Memory B cell (primary cell): ENCODE measurements around the gene HPGD.
"Not testable (repeated sequence)": the region's sequence is repeated elsewhere in the genome, so short reads cannot be mapped to it uniquely, and the experiment has no call there.

Experiments
- ATAC-seq: fragments of 150-1000 bp; cut with Tn5 transposase; 2 replicates; pipeline ENCODE4 v1.10.0; 2021; ENCODE audit warnings: low read depth, mild to moderate bottlenecking, moderate library complexity
- DNase-seq, 2 donors: peaks; one replicate each; pipeline ENCODE4 v3.0.0; 2022; ENCODE audit warnings: low spot score in 2 of 2
- H3K27ac Mint-ChIP-seq: one replicate; pipeline ENCODE4 v1.8.0; 2022; ENCODE audit warnings: mild to moderate bottlenecking, moderate library complexity, mixed read lengths
- H3K27me3 Mint-ChIP-seq: one replicate; pipeline ENCODE4 v1.8.0; 2022; ENCODE audit warnings: mixed read lengths
- H3K36me3 Mint-ChIP-seq: one replicate; pipeline ENCODE4 v1.8.0; 2022; ENCODE audit warnings: mild to moderate bottlenecking, mixed read lengths
- H3K4me1 Mint-ChIP-seq: one replicate; pipeline ENCODE4 v1.8.0; 2022; ENCODE audit warnings: mixed read lengths
- H3K4me3 Mint-ChIP-seq: one replicate; pipeline ENCODE4 v1.8.0; 2022; ENCODE audit warnings: mild to moderate bottlenecking, moderate library complexity, mixed read lengths
- H3K9me3 Mint-ChIP-seq: one replicate; pipeline ENCODE4 v1.8.0; 2022; ENCODE audit warnings: mixed read lengths

The HPGD gene

GRCh38 chr4:174516794-174517193 lies 5.5 kb downstream of the HPGD start:
- peaks cover under 1% of the 10 kb centered on the region for H3K4me1 Mint-ChIP-seq
- no peaks in the 10 kb centered on the region for H3K36me3 Mint-ChIP-seq
- peaks cover 2% of the 10 kb centered on the region for H3K27me3 Mint-ChIP-seq
- no peak overlapping the region for H3K4me3 Mint-ChIP-seq
- no peak overlapping the region for H3K27ac Mint-ChIP-seq
- peaks cover 2% of the 10 kb centered on the region for H3K9me3 Mint-ChIP-seq
- DNase-seq: no peak
- ATAC-seq: no peak

- peaks cover 2% of the 10 kb centered on the region for H3K27me3 Mint-ChIP-seq
- no peaks in the 10 kb centered on the region for H3K36me3 Mint-ChIP-seq
- ATAC-seq: no peak
- H3K4me3 Mint-ChIP-seq: no peak overlapping the region
- no peak for DNase-seq
- no peak overlapping the region for H3K27ac Mint-ChIP-seq
- no peaks in the 10 kb centered on the region for H3K4me1 Mint-ChIP-seq
- H3K9me3 Mint-ChIP-seq: peaks cover 2% of the 10 kb centered on the region
Measured at GRCh38 chr4:174516345-174516744, 5.9 kb downstream of the HPGD start.

GRCh38 chr4:174512745-174513144 lies 9.5 kb downstream of the HPGD start:
- Mint-ChIP-seq H3K9me3 (no peaks in the 10 kb centered on the region), H3K4me1 (no peaks in the 10 kb centered on the region), H3K4me3 (no peak overlapping the region), H3K36me3 (no peaks in the 10 kb centered on the region), H3K27ac (no peak overlapping the region), H3K27me3 (no peaks in the 10 kb centered on the region)
- DNase-seq (no peak), ATAC-seq (no peak)

GRCh38 chr4:174505892-174506291 lies 16.4 kb downstream of the HPGD start:
- Mint-ChIP-seq H3K4me3 (no peak overlapping the region), H3K9me3 (no peaks in the 10 kb centered on the region), H3K36me3 (no peaks in the 10 kb centered on the region), H3K27me3 (no peaks in the 10 kb centered on the region), H3K27ac (no peak overlapping the region), H3K4me1 (no peaks in the 10 kb centered on the region)
- ATAC-seq (no peak), DNase-seq (no peak)

- ATAC-seq: no peak
- H3K27me3 Mint-ChIP-seq: no peaks in the 10 kb centered on the region
- H3K27ac Mint-ChIP-seq: no peak overlapping the region
- no peaks in the 10 kb centered on the region for H3K9me3 Mint-ChIP-seq
- H3K4me3 Mint-ChIP-seq: no peak overlapping the region
- no peaks in the 10 kb centered on the region for H3K36me3 Mint-ChIP-seq
- no peak for DNase-seq
- H3K4me1 Mint-ChIP-seq: no peaks in the 10 kb centered on the region
Measured at GRCh38 chr4:174505007-174505406, 17.3 kb downstream of the HPGD start.

- no peaks in the 10 kb centered on the region for H3K27me3 Mint-ChIP-seq
- ATAC-seq (no peak), DNase-seq (no peak)
- H3K27ac Mint-ChIP-seq: no peak overlapping the region
- H3K9me3 Mint-ChIP-seq: no peaks in the 10 kb centered on the region
- no peak overlapping the region for H3K4me3 Mint-ChIP-seq
- no peaks in the 10 kb centered on the region for H3K36me3 Mint-ChIP-seq
- H3K4me1 Mint-ChIP-seq: no peaks in the 10 kb centered on the region
Measured at GRCh38 chr4:174503079-174503715, 19.1 kb downstream of the HPGD start.

GRCh38 chr4:174496631-174497432 lies 25.5 kb downstream of the HPGD start:
- ATAC-seq (no peak), DNase-seq (no peak)
- Mint-ChIP-seq H3K4me3 (no peak overlapping the region), H3K4me1 (no peaks in the 10 kb centered on the region), H3K36me3 (no peaks in the 10 kb centered on the region), H3K27ac (no peak overlapping the region), H3K9me3 (no peaks in the 10 kb centered on the region), H3K27me3 (no peaks in the 10 kb centered on the region)

- no peaks in the 10 kb centered on the region for H3K4me1 Mint-ChIP-seq
- ATAC-seq (no peak), DNase-seq (no peak)
- no peaks in the 10 kb centered on the region for H3K9me3 Mint-ChIP-seq
- H3K4me3 Mint-ChIP-seq: no peak overlapping the region
- H3K36me3 Mint-ChIP-seq: no peaks in the 10 kb centered on the region
- H3K27ac Mint-ChIP-seq: no peak overlapping the region
- H3K27me3 Mint-ChIP-seq: no peaks in the 10 kb centered on the region
Measured at GRCh38 chr4:174495626-174496025, 26.7 kb downstream of the HPGD start.

GRCh38 chr4:174494726-174495125 lies 27.6 kb downstream of the HPGD start:
- no peak overlapping the region for H3K27ac Mint-ChIP-seq
- H3K36me3 Mint-ChIP-seq: no peaks in the 10 kb centered on the region
- H3K4me1 Mint-ChIP-seq: no peaks in the 10 kb centered on the region
- DNase-seq (no peak), ATAC-seq (no peak)
- H3K9me3 Mint-ChIP-seq: no peaks in the 10 kb centered on the region
- no peak overlapping the region for H3K4me3 Mint-ChIP-seq
- no peaks in the 10 kb centered on the region for H3K27me3 Mint-ChIP-seq

GRCh38 chr4:174494146-174494545 lies 28.1 kb downstream of the HPGD start:
- Mint-ChIP-seq H3K4me3 (no peak overlapping the region), H3K27me3 (no peaks in the 10 kb centered on the region), H3K4me1 (no peaks in the 10 kb centered on the region), H3K27ac (no peak overlapping the region), H3K9me3 (no peaks in the 10 kb centered on the region), H3K36me3 (no peaks in the 10 kb centered on the region)
- no peak for DNase-seq
- no peak for ATAC-seq

GRCh38 chr4:174490451-174490961 lies 31.8 kb downstream of the HPGD start:
- Mint-ChIP-seq H3K9me3 (no peaks in the 10 kb centered on the region), H3K4me3 (no peak overlapping the region), H3K27ac (no peak overlapping the region), H3K4me1 (no peaks in the 10 kb centered on the region), H3K27me3 (peaks cover 4% of the 10 kb centered on the region), H3K36me3 (no peaks in the 10 kb centered on the region)
- ATAC-seq (no peak), DNase-seq (no peak)

- H3K27me3 Mint-ChIP-seq: not testable (repeated sequence)
Measured at GRCh38 chr4:174488368-174488767, 33.9 kb downstream of the HPGD start.

GRCh38 chr4:174485025-174485424 lies 37.3 kb downstream of the HPGD start:
- Mint-ChIP-seq H3K9me3 (no peaks in the 10 kb centered on the region), H3K27me3 (peaks cover 4% of the 10 kb centered on the region), H3K27ac (no peak overlapping the region), H3K4me1 (no peaks in the 10 kb centered on the region), H3K4me3 (no peak overlapping the region), H3K36me3 (no peaks in the 10 kb centered on the region)
- ATAC-seq (no peak), DNase-seq (no peak)

More at GRCh38 chr4:174488368-174488767, 33.9 kb downstream of the HPGD start:
- H3K9me3 Mint-ChIP-seq, ATAC-seq, H3K36me3 Mint-ChIP-seq, H3K4me3 Mint-ChIP-seq, H3K4me1 Mint-ChIP-seq, DNase-seq, H3K27ac Mint-ChIP-seq: not testable (repeated sequence)

- H3K4me1 Mint-ChIP-seq: no peaks in the 10 kb centered on the region
- ATAC-seq: no peak
- no peak overlapping the region for H3K27ac Mint-ChIP-seq
- no peaks in the 10 kb centered on the region for H3K9me3 Mint-ChIP-seq
- no peak for DNase-seq
- H3K36me3 Mint-ChIP-seq: no peaks in the 10 kb centered on the region
- H3K27me3 Mint-ChIP-seq: peaks cover 4% of the 10 kb centered on the region
- H3K4me3 Mint-ChIP-seq: no peak overlapping the region
Measured at GRCh38 chr4:174483792-174484191, 38.5 kb downstream of the HPGD start.
